Tongue (tissue), 2 donors: Measurements from ENCODE around the gene COL20A1. TPM values are rescaled to one million over a fixed set of nuclear protein-coding genes. Genes with fewer than 3 reads are reported as not detected.

Experiments used
- DNase-seq: peaks from one replicate; pipeline ENCODE4 v3.0.0-alpha.2; 2015
- total RNA-seq: library from RNA; depleted of rRNA; stranded (reverse); fragments of >200 nt; gene quantifications from one replicate; pipeline ENCODE4 v1.2.3, GENCODE V29; 2014

COL20A1 gene
- total RNA-seq, 1 donor from 2014 or later, result 6.2 TPM

GRCh38 chr20:63362436-63363009 lies 69.5 kb downstream of the COL20A1 start:
- no peak for DNase-seq

- no peak for DNase-seq
Measured at GRCh38 chr20:63363013-63363957, 70.3 kb downstream of the COL20A1 start.

DNA sequence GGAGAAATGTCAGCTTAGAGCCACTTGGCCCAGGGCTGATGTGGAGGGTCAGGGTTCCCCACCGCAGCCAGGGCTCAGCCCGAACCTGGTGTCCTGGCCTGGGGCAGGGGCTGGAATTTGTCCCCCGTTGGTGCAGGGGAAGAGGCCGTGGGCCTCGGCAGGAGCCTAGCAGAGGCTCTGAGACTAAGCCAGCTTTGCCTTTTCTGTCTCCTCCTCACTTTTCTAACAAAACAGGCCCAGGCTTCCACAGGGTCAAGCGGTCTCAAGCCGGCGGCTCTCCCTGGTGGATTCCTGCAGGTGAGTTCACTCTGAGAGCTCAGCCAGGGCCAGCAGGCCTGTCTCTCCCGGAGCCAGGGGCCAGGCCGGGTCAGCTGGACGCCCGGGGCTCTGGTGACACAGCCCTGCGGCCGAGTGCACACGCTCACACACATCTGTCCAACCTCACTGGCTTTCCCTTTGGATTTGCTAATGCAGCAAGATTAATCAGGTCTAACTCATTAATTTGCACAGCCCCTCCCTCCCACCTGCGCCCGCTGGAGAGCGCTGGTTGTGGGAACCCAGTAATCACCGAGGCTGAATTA lies 71.1 kb downstream of the COL20A1 start:
- DNase-seq, result no peak

DNA sequence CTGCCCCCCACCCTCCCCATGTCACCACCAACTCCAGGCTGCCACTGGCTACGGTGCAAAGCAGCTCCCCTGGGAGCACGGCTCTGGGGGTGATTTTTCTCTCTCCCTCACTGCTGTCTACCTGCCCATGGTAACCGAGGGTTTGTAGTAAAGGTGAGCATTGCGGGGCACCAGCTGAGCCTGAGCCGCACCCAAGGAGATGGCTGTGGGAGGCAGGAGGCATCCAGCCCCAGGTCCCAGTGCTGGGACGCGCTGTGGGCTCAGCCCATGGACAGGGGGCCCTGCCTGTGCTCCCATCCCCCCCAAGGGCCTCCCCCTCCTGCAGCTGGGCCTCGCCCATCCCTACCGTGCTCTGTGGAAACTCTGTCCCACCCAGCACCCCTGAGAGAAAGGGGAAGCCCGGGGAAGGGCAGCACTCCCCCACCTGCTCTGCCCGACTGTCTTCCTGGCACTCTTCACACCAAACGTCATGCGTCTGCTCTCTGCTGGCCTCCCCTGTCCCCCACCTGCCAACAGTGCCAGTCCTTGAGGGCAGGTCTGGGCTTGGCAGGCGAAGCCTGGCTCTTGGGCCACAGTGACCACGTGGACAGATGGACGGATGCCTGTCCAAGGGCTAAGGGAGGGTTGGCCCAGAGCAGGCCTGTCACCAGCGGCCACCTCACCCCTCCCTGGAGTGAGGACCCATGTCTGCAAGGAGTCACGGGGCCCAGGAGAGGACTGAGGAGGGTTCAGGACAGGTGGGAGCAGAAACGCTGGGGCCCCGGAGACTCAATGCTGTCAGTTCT lies 72.0 kb downstream of the COL20A1 start:
- no peak for DNase-seq

- no peak for DNase-seq
Measured at GRCh38 chr20:63365601-63366389, 72.8 kb downstream of the COL20A1 start.

DNA sequence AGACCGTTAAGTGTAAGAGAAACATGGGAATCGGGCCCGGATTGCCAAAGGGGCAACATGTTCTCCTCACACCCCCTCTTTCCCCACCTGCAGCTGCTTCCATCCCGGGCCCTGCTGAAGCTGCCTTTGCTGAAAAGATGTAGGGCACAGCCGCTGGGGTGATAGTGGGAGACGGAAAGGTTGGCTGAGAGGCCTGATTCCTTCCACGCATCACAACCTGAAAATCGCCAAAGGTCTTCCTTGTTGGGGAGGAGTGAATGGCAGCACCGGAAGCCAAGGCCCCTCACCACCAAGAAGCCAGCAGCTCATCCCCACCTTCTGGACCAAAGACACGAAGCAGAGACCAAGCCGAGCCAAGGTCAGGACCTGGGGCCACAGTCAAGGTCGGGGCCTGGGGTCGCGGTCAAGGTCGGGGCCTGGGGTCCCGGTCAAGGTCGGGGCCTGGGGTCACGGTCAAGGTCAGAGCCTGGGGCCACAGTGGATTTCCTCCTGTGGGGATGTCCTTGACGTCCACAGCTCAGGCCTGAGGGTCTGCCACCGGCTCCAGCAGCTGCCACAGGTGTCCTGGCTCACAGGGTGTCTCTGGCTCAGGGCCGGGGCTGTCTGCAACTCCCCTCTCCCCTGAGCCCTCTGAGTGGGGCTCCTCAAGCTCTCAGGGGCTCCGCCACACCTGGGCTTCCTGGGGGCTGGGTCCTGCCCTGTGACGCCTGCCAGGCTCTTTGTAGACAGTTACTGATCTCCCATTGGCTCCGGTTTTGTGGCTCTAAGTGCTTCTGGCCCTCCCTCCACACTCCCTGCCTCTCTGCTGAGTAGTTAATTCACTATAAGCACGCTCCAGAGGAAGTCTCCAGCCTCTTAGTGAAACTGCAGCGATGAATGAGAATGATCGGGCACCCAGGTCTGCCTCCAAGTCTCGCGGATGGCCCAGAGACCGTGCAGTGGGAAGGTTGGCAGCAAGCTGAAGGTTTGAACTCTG lies 73.7 kb downstream of the COL20A1 start:
- no peak for DNase-seq

- no peak for DNase-seq
Measured at GRCh38 chr20:63367446-63368055, 74.6 kb downstream of the COL20A1 start.

GRCh38 chr20:63368151-63368550 lies 75.2 kb downstream of the COL20A1 start:
- no peak for DNase-seq

- no peak for DNase-seq
Measured at GRCh38 chr20:63369024-63369530, 76.1 kb downstream of the COL20A1 start.

DNA sequence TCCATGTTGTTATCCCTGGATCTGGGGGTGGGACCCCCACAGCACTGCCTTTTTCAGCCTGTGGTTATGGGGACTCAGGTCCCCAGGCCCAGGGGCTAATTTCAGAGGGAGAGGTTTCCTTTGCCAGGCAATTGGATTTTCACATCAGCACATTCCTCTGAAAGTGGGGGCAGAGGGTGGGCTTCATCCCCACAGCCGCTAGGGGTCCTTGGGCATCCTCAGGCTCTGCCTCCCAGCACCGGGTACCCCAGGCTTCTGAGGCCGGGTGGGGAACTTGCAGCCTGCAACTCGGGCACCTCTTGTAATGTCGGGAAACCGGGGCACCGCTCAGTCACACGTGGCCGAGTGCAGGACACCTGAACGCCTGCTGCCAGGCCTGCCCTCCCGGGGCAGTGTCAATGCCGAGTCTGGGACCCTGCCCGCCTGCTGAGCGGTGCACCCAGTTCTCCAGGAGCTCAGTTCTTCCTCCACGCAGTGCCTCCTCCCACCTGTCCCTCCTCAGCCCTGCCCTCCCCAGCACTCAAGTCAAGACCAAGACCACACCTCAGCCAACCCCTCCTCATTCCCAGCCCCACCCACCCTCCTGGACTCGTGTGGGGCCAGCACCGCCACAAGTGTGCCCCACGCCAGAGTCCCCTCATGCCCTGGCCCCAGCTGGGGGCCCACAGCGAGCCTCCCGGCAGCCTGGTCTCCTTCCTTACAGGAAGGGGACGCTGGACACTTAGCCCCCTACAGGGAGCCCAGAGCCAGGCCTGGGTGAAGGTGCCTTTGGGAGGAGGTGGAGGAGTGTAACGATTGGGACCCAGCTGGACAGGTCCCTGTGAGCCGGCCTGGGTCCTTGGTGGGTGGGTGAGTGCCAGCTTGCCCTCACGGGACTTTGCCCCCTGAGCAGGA lies 77.0 kb downstream of the COL20A1 start:
- DNase-seq, result no peak

- no peak for DNase-seq
Measured at GRCh38 chr20:63370618-63371187, 77.7 kb downstream of the COL20A1 start.

- no peak for DNase-seq
Measured at GRCh38 chr20:63371291-63371865, 78.4 kb downstream of the COL20A1 start.

DNA sequence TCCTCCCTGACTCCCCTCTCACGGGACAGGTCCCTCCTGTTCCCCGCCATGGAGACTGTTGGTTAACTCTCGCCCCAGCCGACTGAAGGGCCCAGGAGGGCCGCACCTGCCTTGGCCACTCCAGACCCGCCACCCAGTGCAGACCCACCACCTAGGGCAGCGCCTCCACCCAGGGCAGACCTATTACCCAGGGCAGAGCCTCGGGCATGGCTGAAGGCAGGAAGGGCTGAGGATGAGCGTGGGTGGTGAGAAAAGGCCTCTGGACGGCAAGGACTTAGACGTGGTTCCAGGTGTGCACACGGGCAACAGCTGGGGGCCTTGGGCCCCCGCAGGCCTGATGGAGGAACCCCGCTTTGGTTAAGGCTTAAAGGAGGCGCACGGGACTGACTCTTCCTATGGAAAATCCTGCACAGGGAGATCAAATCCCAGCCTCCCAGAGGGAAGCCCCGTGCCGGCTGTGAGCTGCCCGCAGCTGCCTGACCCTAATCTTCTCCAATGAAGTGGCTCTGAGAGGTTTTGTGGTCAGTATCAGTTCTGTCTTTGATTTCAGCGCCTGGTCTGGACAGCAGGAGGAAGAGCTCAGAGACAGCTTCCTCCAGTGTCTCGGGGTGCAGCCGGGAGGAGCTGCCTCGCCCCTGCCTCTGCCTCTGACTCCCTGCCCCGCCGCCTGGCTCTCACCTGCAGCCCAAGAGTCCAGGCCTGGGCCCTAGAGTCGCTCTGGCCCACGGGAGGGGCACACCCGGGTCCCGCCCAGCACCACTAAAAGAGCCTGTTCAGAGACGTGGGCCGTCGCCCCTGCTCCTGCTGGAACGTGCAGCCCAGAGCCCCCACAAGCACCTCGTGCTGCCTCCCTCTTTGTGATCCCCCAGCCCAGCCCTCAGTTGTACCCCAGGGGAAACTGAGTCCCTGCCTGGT lies 80.2 kb downstream of the COL20A1 start:
- DNase-seq, result no peak

DNA sequence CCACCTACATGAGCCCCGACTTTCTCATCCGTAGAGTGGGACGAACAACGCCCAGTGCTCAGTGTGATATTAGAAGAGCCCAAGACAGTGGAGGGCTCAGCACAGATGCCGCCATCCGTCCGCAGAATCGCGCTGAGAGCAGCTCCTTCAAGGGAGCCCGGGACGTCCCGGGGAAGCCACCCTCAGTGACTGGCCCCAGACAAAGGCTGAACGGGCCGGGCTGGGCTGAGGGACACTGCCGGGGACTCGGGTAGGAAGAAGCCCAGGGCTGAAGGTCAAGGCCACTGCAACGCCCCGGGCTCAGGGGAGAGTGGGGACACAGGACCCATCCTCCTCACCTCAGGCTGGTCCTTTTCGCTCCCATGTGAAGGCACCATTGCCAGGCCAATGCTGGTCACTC lies 81.0 kb downstream of the COL20A1 start:
- DNase-seq, result no peak

GRCh38 chr20:63374504-63374903 lies 81.5 kb downstream of the COL20A1 start:
- DNase-seq, result no peak

- DNase-seq, result no peak
Measured at GRCh38 chr20:63375438-63375837, 82.5 kb downstream of the COL20A1 start.
